T47D (cell line): ENCODE results near the gene BTN3A1.

Experiments
- DNase-seq, 2 experiments: peaks; one replicate each; pipeline versions ENCODE4 v3.0.0 to v3.0.0-alpha.2; 2011 to 2012; ENCODE audit warnings: low read depth in 1 of 2, low spot score in 1 of 2
- JUND ChIP-seq: IDR thresholded peaks from 2 replicates; pipeline ENCODE4 v1.6.1; 2012; ENCODE audit warnings: low read depth
- in situ Hi-C: cut with HindIII; loops from 2 replicates; pipeline ENCODE4 v1.10.0; 2016; ENCODE audit warnings: low sequenced_read_pairs, low pct_unique_long_range_greater_than_20kb

The BTN3A1 gene

DNA sequence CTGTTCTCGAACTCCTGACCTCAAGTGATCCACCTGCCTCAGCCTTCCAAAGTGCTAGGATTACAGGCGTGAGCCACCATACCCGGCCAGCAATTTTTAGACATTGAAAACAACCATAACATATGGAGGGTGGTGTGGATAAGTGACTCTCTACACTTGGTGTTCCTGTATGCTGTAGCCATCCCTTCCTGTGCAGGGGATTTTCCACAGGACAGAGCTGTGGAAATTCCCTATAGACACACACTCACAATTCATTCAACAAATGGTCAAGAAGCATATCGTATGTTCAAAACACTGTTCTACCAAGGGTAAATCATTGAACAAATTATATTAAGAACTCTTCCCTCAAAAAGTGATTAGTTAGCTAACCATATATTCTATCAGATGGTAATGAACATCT, 61.9 kb downstream of the BTN3A1 start:
- in situ Hi-C loops: no loop called here
- TF ChIP-seq JUND: no peak
- no peak for DNase-seq

DNA sequence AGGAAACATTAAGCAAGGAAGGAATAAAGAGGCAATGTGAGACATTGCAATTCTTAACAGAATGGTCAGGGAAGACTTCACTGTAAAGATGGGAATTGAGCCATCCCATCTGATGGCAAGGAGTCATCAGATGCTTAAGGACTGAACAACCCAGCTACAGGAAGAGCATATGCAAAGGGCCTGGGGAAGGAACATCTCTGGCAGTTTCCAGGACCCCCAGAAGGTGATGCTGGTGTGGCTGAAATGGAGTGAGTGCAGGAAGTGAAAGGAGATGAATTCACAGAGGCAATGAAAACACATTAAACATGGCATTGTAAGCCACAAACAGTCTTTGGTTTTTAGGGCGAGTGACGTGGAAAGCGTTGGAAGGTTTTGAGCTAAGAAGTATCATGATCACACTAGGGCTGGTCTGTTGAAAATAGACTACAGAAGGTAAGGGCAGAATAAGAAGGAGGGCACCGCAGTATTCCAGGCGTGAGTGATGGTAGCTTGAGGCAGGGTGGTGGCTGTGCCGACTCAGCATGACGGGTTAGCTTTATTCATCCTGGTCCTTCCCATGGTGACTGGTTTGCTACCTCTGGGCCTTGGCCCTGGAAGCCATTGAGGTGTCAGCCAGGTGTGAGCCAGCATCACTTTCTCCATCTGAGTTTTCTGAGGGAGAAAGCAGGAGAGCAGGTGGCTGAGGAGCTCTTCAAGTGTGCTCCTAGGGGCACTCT, 62.5 kb downstream of the BTN3A1 start:
- in situ Hi-C loops: no loop called here
- no peak for TF ChIP-seq JUND
- DNase-seq: no peak
